B cell (primary cell): ENCODE data around the gene PRPF40A.

Experiments
- CTCF ChIP-seq: fragments of 200-600 bp; IDR thresholded peaks from one replicate; pipeline ENCODE4 v1.8.0; 2022; ENCODE audit warnings: antibody characterized with exemption, mild to moderate bottlenecking
- EZH2 ChIP-seq: IDR thresholded peaks from 2 replicates; pipeline ENCODE4 v1.6.1; 2012; ENCODE audit warnings: borderline replicate concordance, low read depth, mild to moderate bottlenecking, moderate library complexity, low read length; ENCODE audit not compliant: insufficient read depth, poor library complexity, severe bottlenecking

- TF ChIP-seq CTCF (no peak), EZH2 (no peak)
These were observed 79.2 kb downstream of the PRPF40A start for GRCh38 chr2:152638056-152638455.
